Kidney (tissue), 14 donors: Measurements from ENCODE around the gene RERE. TPM values are rescaled to one million over a fixed set of nuclear protein-coding genes. Genes with fewer than 3 reads are reported as not detected.
"Not testable (repeated sequence)": the region's sequence is repeated elsewhere in the genome, so short reads cannot be mapped to it uniquely, and the experiment has no call there.

ENCODE experiments used
- DNase-seq, 5 donors: peaks; one replicate each; pipeline ENCODE4 v3.0.0-alpha.2; 2013 to 2020
- FAIRE-seq: peaks from 2 replicates; lab custom pipeline; 2012; peaks lifted over from hg19 to GRCh38; lab: Jason Lieb, UNC
- H3K27ac ChIP-seq, 2 donors: one replicate each; pipeline ENCODE4 v1.7.0; 2013; ENCODE audit warnings: low read depth in 2 of 2, low read length in 2 of 2, inconsistent platforms in 1 of 2
- H3K27me3 ChIP-seq: one replicate; pipeline ENCODE4 v1.7.1; 2013; ENCODE audit warnings: low read length, inconsistent platforms; ENCODE audit not compliant: control insufficient read depth, insufficient read depth
- H3K36me3 ChIP-seq, 3 donors: one replicate each; pipeline versions ENCODE4 v1.7.0 to v1.7.1; 2013; ENCODE audit warnings: low read length in 3 of 3, control low read depth in 1 of 3, inconsistent platforms in 1 of 3; ENCODE audit not compliant: insufficient read depth in 3 of 3, control insufficient read depth in 2 of 3
- H3K4me1 ChIP-seq, 3 donors: one replicate each; pipeline versions ENCODE4 v1.7.0 to v1.7.1; 2013; ENCODE audit warnings: low read length in 3 of 3, inconsistent platforms in 1 of 3, low read depth in 1 of 3; ENCODE audit not compliant: control insufficient read depth in 2 of 3, insufficient read depth in 2 of 3
- H3K4me3 ChIP-seq, 3 donors: one replicate each; pipeline versions ENCODE4 v1.7.0 to v1.8.1; 2013; ENCODE audit warnings: low read length in 3 of 3, control low read depth in 1 of 3, inconsistent platforms in 1 of 3
- H3K9ac ChIP-seq, 3 donors: one replicate each; pipeline versions ENCODE4 v1.7.0 to v1.7.1; 2013; ENCODE audit warnings: low read length in 3 of 3, control low read depth in 1 of 3, inconsistent platforms in 1 of 3
- H3K9me3 ChIP-seq, 3 donors: one replicate each; pipeline versions ENCODE4 v1.7.0 to v1.7.1; 2013; ENCODE audit warnings: low read length in 3 of 3, control low read depth in 1 of 3, inconsistent platforms in 1 of 3; ENCODE audit not compliant: control insufficient read depth in 2 of 3, insufficient read depth in 1 of 3
- CTCF ChIP-seq: IDR thresholded peaks from 3 replicates; pipeline ENCODE4 v1.5.1; 2012; ENCODE audit warnings: mild to moderate bottlenecking, moderate library complexity, borderline replicate concordance; ENCODE audit not compliant: insufficient read depth; ENCODE audit errors: extremely low read depth
- intact Hi-C: fragments of 100-400 bp; cut with DNase I; formaldehyde crosslinking; loops from one replicate; pipeline ENCODE4 v1.11.1; 2022
- polyA plus RNA-seq: library from polyadenylated mRNA; stranded (reverse); fragments of 350-450 nt; fragmentation: Illumina TruSeq; extraction: RNeasy Lipid Tissue Mini Kit (QIAGEN cat#74804); gene quantifications from one replicate; pipeline ENCODE4 v1.2.3, GENCODE V29; 2014; ENCODE audit warnings: low read depth, low replicate concordance; ENCODE audit not compliant: insufficient read depth
- total RNA-seq: library from RNA; stranded (reverse); fragmentation: NEBNext Ultra II Directional; extraction: Animal tissue kit (Norgen Biotek cat#: 25700); gene quantifications from one replicate; pipeline ENCODE4 v1.2.1, GENCODE V29; 2021
- donor health status: control.
- donor health status: control.
- donor health status: control.
- donor health status: control.
- donor health status: control.
- donor health status: DM: yes; HTN: yes; CAD: no.
- donor health status: Normal renal cell carcinoma (clear cell type).

RERE gene
- total and polyA plus RNA-seq, 2 donors from 2014 or later, result 37.2 to 176 TPM

- peak in 3 of 5 donors; percentile 15 to 43 (median 35) for DNase-seq
- no peak for FAIRE-seq
- no peak overlapping the region for H3K27ac ChIP-seq
- no peaks in the 10 kb centered on the region for H3K27me3 ChIP-seq
- H3K4me3 ChIP-seq, result no peak overlapping the region
- no peak overlapping the region for H3K9ac ChIP-seq
- peaks cover 0 to 8% (median 3%) of the 10 kb centered on the region in 3 donors for H3K4me1 ChIP-seq
- TF ChIP-seq CTCF, result no peak
- intact Hi-C loops, result no loop called here
- H3K36me3 ChIP-seq, result no peaks in the 10 kb centered on the region
- no peaks in the 10 kb centered on the region for H3K9me3 ChIP-seq
Measured at GRCh38 chr1:8789314-8790214, 27.9 kb downstream of the RERE start.

- H3K9me3 ChIP-seq, result no peaks in the 10 kb centered on the region
- no peak for FAIRE-seq
- TF ChIP-seq CTCF, result no peak
Measured at GRCh38 chr1:8787218-8787617, 30.2 kb downstream of the RERE start.

GRCh38 chr1:8786204-8786603 lies 31.2 kb downstream of the RERE start:
- H3K27ac ChIP-seq, H3K9me3 ChIP-seq, H3K27me3 ChIP-seq, intact Hi-C loops, FAIRE-seq, DNase-seq, H3K4me1 ChIP-seq, H3K4me3 ChIP-seq, H3K9ac ChIP-seq, H3K36me3 ChIP-seq: not testable (repeated sequence)

More at GRCh38 chr1:8787218-8787617, 30.2 kb downstream of the RERE start:
- intact Hi-C loops, result no loop called here
- H3K4me1 ChIP-seq, result peaks cover 0 to 8% (median 3%) of the 10 kb centered on the region in 3 donors
- H3K4me3 ChIP-seq, result no peak overlapping the region
- no peak overlapping the region for H3K27ac ChIP-seq
- H3K9ac ChIP-seq, result no peak overlapping the region
- no peak for DNase-seq
- no peaks in the 10 kb centered on the region for H3K27me3 ChIP-seq
- H3K36me3 ChIP-seq, result no peaks in the 10 kb centered on the region

- no peak for FAIRE-seq
- no peak for TF ChIP-seq CTCF
- Histone ChIP-seq H3K4me3 (no peak overlapping the region), H3K27me3 (no peaks in the 10 kb centered on the region), H3K27ac (no peak overlapping the region), H3K4me1 (peaks cover 0 to 3% (median 0%) of the 10 kb centered on the region in 3 donors), H3K9me3 (no peaks in the 10 kb centered on the region), H3K9ac (no peak overlapping the region), H3K36me3 (no peaks in the 10 kb centered on the region)
- DNase-seq, result no peak
- intact Hi-C loops, result no loop called here
Measured at GRCh38 chr1:8782955-8783354, 34.5 kb downstream of the RERE start.
